Type B pancreatic cell (in vitro differentiated cells): ENCODE results near the gene KCNA2. TPM values are rescaled to one million over a fixed set of nuclear protein-coding genes. Genes with fewer than 3 reads are reported as not detected.

Experiments used
- DNase-seq: peaks from one replicate; pipeline ENCODE4 v3.0.0; 2021; ENCODE audit warnings: mixed read lengths; ENCODE audit not compliant: unreplicated experiment; ENCODE audit errors: extremely low spot score
- H3K27ac Mint-ChIP-seq: 2 replicates; pipeline ENCODE4 v1.8.0; 2021; ENCODE audit warnings: mild to moderate bottlenecking, mixed read lengths
- H3K27me3 Mint-ChIP-seq: 2 replicates; pipeline ENCODE4 v1.8.0; 2021; ENCODE audit warnings: mixed read lengths
- H3K36me3 Mint-ChIP-seq: 2 replicates; pipeline ENCODE4 v1.8.0; 2021; ENCODE audit warnings: mixed read lengths
- H3K4me1 Mint-ChIP-seq: one replicate; pipeline ENCODE4 v1.8.0; 2021; ENCODE audit warnings: mixed read lengths; ENCODE audit not compliant: unreplicated experiment
- H3K4me3 Mint-ChIP-seq: 2 replicates; pipeline ENCODE4 v1.8.0; 2021; ENCODE audit warnings: mild to moderate bottlenecking, mixed read lengths
- H3K9me3 Mint-ChIP-seq: 2 replicates; pipeline ENCODE4 v1.8.0; 2021; ENCODE audit warnings: mixed read lengths
- CTCF ChIP-seq: fragments of 200-600 bp; sonication (generic); conservative IDR thresholded peaks from 2 replicates; pipeline ENCODE4 v1.5.0; 2021; ENCODE audit warnings: antibody characterized with exemption, mild to moderate bottlenecking
- total RNA-seq: library from RNA; stranded (reverse); gene quantifications from 2 replicates; pipeline ENCODE4 v1.2.1, GENCODE V29; 2021; ENCODE audit warnings: low replicate concordance

Gene KCNA2
- total RNA-seq, 1 donor from 2014 or later = 1.1 TPM

DNA sequence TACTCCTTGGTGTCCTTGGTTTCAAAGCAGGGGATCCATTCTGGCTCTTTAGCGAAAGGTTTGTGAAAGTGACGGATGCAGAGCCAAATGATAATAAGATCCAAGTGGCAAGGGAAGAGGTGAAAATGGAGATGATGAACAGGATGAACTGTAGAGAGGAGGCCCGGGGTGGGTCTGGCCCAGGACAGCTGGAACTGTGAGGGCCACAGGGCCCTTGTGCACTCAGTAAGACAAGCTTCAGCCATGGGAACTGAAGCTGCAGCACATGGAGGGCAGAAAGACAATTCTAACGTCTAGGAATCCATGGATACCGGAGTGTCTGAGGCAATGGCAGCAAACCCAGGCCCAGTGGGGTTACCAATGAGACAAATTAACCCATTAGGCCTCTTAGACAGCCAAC, 4.8 kb downstream of the KCNA2 start:
- DNase-seq = peak; percentile 36
- Mint-ChIP-seq H3K4me1 (no peaks in the 10 kb centered on the region), H3K36me3 (no peaks in the 10 kb centered on the region), H3K27ac (no peak overlapping the region), H3K9me3 (no peaks in the 10 kb centered on the region), H3K27me3 (peaks cover 80% of the 10 kb centered on the region), H3K4me3 (no peak overlapping the region)
- no peak for TF ChIP-seq CTCF

GRCh38 chr1:110600716-110601115, 5.4 kb downstream of the KCNA2 start:
- no peak overlapping the region for H3K27ac Mint-ChIP-seq
- H3K4me3 Mint-ChIP-seq = no peak overlapping the region
- H3K27me3 Mint-ChIP-seq = peaks cover 80% of the 10 kb centered on the region
- peak; percentile 24 for DNase-seq
- H3K9me3 Mint-ChIP-seq = no peaks in the 10 kb centered on the region
- TF ChIP-seq CTCF = no peak
- no peaks in the 10 kb centered on the region for H3K36me3 Mint-ChIP-seq
- no peaks in the 10 kb centered on the region for H3K4me1 Mint-ChIP-seq

DNA sequence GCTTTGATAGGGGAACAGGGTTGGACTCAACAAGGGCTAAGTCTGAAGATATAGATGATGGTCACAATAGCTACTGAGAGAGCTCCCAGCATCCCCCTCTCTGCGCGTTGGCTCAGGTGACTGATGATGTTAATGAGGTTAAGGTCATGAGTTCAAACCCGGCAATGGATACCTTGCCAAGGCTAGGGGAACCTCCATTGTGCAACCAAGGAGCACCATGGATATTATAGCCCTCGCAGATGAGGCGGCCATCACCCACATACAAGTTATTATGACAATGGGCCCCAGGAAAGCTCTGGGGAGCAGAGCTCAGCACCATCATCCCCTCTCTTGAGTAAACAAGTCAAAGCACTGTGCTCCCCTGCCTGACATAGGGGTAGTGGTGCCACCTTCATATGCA, 8.2 kb downstream of the KCNA2 start:
- no peak for TF ChIP-seq CTCF
- Mint-ChIP-seq H3K4me1 (no peaks in the 10 kb centered on the region), H3K27me3 (peaks cover 68% of the 10 kb centered on the region)

DNA sequence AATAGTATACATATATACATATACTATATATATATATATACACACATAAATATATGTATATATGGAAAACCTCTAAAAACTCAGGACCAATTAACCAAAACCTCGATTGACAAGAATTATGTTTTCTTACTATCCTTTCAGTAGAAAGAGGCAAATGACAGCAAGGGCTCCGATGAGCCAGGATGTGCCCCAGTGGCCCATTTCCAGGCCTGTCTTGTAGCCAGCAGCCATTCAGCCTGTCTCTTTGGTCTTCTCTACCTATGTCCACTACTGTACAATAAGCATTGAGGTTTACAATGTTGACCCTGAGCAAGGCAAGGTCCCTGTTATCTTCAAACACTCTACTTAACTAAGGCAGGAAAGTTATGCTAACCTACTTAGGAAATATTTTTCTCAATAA, 9.8 kb downstream of the KCNA2 start:
- Mint-ChIP-seq H3K4me3 (no peak overlapping the region), H3K27ac (no peak overlapping the region), H3K9me3 (no peaks in the 10 kb centered on the region), H3K27me3 (peaks cover 66% of the 10 kb centered on the region), H3K4me1 (no peaks in the 10 kb centered on the region), H3K36me3 (no peaks in the 10 kb centered on the region)
- no peak for TF ChIP-seq CTCF
- no peak for DNase-seq

More for the DNA sequence above, 8.2 kb downstream of the KCNA2 start:
- H3K4me3 Mint-ChIP-seq = no peak overlapping the region
- H3K36me3 Mint-ChIP-seq = no peaks in the 10 kb centered on the region
- no peaks in the 10 kb centered on the region for H3K9me3 Mint-ChIP-seq
- H3K27ac Mint-ChIP-seq = no peak overlapping the region
- peak; percentile 18 for DNase-seq

DNA sequence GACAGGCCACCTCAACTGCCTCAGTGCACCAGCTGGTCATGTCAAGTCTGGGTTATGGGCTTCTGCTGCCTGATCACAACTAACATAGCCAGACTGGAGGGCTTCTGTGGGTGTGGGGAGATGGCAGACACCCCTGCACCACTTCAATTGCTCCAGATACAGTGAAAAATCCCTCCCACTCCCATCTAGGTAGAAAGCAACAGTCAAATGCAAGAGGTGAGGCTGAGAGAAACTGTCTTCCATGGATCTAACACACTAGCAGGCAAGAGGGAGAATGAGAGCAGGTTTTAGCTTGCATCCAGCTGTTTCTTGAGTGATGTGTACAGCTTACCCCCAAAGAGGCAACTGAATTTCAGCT, 10.8 kb downstream of the KCNA2 start:
- Mint-ChIP-seq H3K4me1 (no peaks in the 10 kb centered on the region), H3K27me3 (peaks cover 66% of the 10 kb centered on the region), H3K27ac (no peak overlapping the region), H3K4me3 (no peak overlapping the region), H3K36me3 (no peaks in the 10 kb centered on the region), H3K9me3 (no peaks in the 10 kb centered on the region)
- DNase-seq = no peak
- TF ChIP-seq CTCF = no peak
